GM18951 (cell line): Measurements from ENCODE around the gene VPS33A.

ENCODE experiments used
- POLR2A ChIP-seq: IDR thresholded peaks from 4 replicates; pipeline ENCODE4 v1.6.1; 2011; ENCODE audit warnings: mild to moderate bottlenecking; ENCODE audit not compliant: insufficient read length, insufficient read depth; ENCODE audit errors: extremely low read depth
- in situ Hi-C: fragments of 300-500 bp; cut with MboI; formaldehyde crosslinking; loops from one replicate; pipeline ENCODE4 v1.12.0; 2022; ENCODE audit warnings: low sequenced_read_pairs, mixed read lengths, inconsistent platforms; ENCODE audit not compliant: unreplicated experiment

The VPS33A gene

DNA sequence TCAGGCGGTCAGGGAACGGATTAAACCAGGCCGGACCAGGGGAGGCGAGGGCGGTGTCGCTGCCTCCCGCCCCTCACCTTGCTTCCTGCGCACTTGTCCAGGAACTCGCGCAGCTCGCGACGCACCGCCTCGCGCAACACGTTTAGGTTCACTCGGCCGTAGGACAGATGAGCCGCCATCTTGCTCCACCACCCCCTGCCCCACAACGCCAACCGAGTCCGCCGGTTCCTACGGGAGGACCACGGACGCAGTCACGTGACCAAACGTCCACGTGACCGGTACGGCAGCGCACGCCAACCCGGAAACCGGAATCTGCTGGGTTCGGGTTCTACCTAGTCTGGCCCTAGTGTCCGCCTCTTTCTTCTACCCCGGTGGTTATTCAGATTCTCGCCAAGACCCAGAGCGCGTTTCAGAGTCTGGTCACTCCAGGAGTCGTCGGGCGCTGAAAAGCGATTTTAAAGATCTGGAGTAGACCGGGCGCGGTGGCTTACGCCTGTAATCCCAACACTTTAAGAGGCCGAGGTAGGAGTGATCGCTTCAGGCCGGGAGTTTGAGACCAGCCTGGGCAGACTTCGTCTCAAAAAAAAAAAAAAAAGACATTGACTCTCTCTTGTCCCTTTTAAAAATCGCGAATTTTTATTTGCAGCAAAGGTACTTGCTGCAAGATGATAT, at the start of gene VPS33A:
TSS of gene VPS33A (minus strand) at position 265 of the 672 bp plus-strand sequence. CDS start at position 179, 86 bp downstream.
- in situ Hi-C loops, result no loop called here
- peak; percentile 88 for TF ChIP-seq POLR2A

DNA sequence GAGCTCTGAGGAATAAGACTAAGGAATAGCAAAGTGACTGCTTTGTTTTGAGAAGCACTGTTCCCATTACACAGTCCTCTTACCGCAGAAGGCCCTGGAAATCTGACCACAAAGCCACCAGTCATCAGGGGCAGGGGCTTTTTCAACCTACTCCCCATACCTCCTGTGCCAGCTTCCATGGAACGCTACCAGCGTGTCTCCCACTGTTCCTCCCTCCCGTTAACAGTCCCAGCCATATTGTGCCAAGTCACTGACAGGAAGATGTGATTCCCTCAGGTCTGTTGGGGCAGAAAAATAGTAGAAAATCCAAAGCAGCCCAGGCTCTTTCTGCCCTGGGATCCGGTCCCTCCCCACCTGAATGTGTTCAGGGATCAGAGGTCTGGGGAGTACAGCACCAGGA, 46.6 kb upstream of the VPS33A start:
- in situ Hi-C loops, result no loop called here
- no peak for TF ChIP-seq POLR2A

DNA sequence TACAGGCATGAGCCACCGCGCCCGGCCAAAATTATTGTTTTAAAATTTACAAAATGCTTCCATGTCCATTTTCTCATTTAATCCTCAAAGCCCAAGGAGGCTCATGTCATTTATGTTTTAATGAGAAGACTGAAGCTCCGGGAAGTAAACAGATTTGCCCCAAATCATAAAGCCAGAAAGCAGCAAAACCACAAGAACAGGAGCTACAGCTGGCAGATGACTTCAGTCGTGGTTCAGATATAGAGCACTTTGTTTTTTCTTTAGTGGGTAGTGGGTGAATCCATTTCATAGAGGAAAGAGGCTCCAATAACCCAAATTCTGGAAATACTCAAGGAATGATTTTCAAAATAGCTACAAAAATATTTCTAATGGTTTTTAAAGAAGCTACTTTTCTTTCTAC, 45.4 kb upstream of the VPS33A start:
- TF ChIP-seq POLR2A, result no peak
- in situ Hi-C loops, result no loop called here

DNA sequence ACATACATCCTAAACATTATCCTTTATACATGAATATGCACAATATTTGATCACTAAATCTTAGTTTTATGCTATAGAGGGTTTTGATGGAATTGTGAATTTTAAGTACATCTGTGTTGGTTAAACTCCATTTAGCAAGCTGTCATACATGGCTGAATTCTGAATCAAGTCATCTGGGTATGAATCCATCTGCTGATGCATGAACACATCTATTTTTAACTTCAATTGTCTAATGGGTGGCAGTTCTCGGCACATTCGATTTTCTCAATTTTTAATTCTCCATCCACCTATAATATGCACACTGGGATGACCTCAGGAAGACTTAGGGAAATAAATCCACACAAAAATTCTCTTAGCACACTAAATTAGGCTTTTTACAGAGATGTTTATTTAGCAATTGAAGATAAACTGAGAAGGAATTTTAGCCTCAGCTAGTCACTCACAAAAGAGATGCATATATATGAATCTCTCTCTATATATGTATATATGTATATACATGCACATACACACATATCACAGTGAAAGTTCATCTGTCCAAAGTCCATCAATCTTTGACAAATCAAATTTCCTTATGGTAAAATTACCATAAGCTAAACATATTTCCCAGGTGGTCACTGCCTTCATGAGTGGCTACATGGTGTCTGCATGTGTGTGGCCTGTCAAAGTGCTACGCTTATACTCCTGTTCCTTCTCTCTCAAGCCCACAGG, 44.5 kb upstream of the VPS33A start:
- TF ChIP-seq POLR2A, result no peak
- in situ Hi-C loops, result no loop called here

DNA sequence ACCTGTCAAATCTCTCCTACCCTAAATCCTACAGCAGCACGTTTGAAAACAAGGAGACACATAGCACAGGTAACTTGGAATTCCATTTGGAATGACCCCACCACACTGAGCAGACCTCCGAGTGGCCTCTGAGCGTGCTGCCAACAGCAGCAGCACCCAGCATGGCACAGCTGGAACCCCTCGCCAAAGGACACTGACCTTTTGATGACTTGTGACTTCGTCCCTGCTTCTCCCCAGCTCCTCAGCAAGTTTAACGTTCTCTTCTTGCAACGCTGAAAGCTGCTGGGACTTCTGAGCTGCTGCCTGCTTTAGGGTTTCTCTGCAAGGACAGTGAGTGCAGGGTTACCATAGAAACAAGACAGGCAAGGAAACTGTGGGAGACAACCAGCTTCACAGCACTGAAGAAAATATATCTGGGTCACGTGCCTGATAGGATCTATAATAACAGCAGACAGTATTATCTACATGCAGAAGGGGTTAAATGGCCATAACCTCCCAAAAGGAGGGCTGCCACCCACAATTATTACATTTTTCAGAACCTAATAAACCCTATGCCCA, 43.3 kb upstream of the VPS33A start:
- in situ Hi-C loops, result no loop called here
- no peak for TF ChIP-seq POLR2A

DNA sequence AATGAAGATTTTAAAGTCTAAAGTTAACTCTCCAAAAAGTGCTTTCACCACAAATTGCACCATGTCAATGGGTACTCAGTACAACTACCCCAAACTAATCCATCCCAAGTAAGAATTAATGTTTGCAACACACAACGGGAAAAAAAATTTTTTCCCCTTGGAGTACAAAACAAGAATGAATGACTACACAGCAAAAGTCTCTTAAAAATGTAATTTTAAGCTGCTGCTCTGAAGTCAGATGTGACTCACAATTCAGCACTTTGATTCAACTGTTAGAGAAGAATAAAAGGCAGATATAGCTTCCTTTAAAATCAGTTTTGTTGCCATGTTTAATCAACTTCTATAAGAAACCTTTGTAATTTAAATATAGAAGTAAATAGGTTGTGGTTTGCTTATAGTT, 42.5 kb upstream of the VPS33A start:
- in situ Hi-C loops, result no loop called here
- no peak for TF ChIP-seq POLR2A

DNA sequence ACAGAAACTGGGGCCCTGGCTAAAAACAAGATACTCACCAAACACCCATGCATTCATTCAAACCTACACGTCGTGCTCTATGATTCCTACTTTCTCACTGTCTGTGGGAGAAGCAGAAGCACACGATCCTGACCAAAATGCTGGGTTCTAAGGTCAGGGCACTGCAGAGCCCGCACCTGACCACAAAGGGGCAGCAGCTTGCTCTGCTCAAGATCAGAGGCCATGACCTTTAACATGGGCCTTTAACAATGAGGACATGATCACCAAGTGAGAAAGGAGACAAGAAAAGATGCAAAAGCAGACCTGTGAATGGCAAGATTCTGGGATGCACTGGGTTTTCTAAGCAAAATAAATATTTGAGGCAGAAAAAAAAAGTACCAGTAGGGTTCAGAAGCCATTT, 40.1 kb upstream of the VPS33A start:
- TF ChIP-seq POLR2A, result no peak

DNA sequence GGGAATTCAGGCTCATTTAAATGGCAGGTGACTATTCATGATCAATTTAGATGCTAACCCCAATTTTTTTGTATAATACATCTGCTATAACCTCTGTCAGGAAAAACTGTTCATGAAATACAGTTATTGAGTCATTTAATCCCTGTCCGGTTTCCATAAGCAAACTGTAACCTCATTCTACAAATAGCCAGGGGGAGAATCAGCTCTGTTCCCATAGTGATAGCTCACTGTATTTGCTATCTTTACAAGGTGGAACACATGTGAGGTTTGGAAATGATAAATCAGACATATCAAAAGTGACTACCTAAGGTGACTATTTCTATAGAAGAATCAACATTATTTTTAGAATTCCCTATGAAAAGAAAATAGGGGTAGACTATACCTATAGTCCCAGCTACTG, 38.6 kb upstream of the VPS33A start:
- no peak for TF ChIP-seq POLR2A
- in situ Hi-C loops, result no loop called here

More for the DNA sequence above, 40.1 kb upstream of the VPS33A start:
- in situ Hi-C loops, result no loop called here

DNA sequence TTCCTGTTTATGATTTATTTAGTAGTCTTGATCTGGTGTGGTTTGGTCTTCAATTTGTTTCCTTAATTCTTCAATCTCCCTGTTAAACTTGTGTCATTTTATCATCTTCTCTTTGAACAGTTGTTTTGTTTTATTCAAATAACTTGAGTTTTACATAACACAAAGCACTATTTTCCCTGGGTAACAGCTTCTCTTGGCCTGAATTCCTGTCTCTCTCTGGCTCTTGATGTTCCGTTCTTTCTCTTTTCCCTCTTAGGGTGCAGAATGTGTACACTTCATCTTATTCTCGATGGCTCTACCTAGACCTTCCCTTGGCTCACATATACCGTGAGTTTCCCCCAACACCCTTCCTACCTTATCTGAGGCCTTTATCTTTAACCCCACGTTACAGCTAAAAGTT, 36.8 kb upstream of the VPS33A start:
- no peak for TF ChIP-seq POLR2A
- in situ Hi-C loops, result no loop called here

DNA sequence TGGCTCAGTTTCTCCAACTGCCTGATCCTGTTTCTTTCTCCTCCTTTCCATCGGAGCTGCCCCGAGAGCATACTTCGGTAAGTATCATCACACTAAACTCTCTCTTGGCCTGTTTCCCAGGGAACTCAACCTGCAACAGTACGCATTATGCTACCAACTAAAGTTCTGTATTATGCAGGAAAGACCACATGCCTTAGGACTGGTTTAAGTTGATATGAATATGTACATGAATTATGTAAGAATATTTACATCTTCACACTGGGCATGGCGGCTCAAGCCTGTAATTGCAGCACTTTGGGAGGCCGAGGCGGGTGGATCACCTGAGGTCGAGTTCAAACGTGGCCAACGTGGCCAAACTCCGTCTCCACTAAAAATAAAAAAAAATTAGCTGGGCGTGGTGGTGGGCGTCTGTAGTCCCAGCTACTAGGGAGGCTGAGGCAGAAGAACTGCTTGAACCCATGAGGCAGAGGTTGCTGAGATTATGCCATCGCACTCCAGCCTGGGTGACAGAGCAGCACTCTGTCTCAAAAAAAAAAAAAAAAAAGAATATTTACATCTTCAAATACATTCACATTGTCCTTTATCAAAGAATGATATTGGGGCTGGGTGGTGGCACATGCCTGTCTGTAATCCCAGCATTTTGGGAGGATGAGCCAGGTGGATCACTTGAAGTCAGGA, 31.9 kb upstream of the VPS33A start:
- in situ Hi-C loops, result no loop called here
- no peak for TF ChIP-seq POLR2A

DNA sequence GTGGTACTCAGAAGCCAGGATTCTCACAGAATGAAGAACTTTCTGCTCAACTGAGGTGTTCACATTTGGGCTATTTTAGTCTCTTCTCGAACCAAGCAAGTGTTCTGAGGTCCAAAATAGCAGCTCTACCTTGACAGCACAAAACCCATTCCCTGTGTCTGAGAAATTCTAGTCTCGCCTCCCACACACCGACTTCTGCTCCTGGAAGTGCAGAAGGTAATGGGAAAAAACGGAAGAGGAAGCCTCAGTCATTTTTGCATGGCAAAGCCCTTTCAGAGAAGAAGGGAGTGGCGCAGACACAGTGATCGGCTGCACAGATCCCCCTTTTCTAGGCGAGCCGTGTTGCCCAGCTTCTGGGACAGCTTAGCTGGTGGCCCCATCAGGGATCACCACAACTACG, 31.2 kb upstream of the VPS33A start:
- in situ Hi-C loops, result no loop called here
- TF ChIP-seq POLR2A, result no peak

DNA sequence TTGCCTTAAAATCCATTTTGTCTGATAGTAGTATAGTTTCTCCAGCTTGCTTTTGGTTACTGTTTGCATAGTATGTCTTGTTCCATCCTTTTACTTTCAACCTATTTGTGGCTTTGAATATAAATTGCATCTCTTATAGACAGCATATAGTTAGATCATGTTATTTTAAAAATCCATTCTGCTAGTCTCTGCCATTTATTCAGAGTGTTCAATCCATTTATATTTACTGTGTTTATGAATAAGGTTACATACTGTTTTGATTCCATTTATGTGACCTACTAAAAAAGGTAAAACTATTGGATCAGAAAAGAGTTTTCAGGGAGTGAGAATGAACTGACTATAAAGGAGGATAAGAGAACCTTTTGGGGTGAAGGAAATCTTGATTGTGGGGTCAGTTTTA, 29.6 kb upstream of the VPS33A start:
- TF ChIP-seq POLR2A, result no peak
- in situ Hi-C loops, result no loop called here

DNA sequence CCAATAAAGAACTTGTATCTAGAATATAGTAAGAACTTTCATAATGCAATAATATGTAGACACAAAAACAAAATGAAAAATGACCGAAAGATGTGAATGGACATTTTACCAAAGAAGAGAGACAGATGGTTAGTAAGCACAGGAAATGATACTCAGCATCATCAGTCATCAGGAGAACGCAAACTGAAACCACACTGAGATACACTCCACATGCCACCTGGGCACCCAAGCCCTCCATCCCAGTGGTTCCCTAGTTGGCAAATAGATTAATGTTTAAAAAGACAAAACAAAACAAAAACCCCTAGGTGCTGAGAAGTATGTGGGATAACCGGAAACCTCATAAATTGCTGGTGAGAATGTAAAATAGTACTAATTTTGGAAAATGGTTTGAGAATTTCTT, 26.8 kb upstream of the VPS33A start:
- in situ Hi-C loops, result no loop called here
- no peak for TF ChIP-seq POLR2A
